Superior temporal gyrus (tissue), 1 donor: Measurements from ENCODE around the gene WRAP53.

ENCODE experiments used
- DNase-seq: peaks from one replicate; pipeline ENCODE4 v3.0.0-alpha.2; 2016; ENCODE audit errors: extremely low spot score

The WRAP53 gene

GRCh38 chr17:7740481-7741001 lies 52.3 kb downstream of the WRAP53 start:
- DNase-seq, result no peak

GRCh38 chr17:7742729-7743128 lies 54.5 kb downstream of the WRAP53 start:
- DNase-seq, result no peak

- DNase-seq, result no peak
These were observed 56.1 kb downstream of the WRAP53 start for GRCh38 chr17:7744416-7744815.

- DNase-seq, result no peak
These were observed 57.6 kb downstream of the WRAP53 start for GRCh38 chr17:7745748-7746470.

- DNase-seq, result no peak
These were observed 59.4 kb downstream of the WRAP53 start for GRCh38 chr17:7747635-7748071.

GRCh38 chr17:7748076-7748775 lies 59.9 kb downstream of the WRAP53 start:
- DNase-seq, result no peak

GRCh38 chr17:7750321-7750821 lies 62.1 kb downstream of the WRAP53 start:
- peak; percentile 45 for DNase-seq
